Duodenal mucosa (tissue), 2 donors: ENCODE results near the gene STKLD1.
"Not testable (repeated sequence)": the region's sequence is repeated elsewhere in the genome, so short reads cannot be mapped to it uniquely, and the experiment has no call there.

Experiments used
- H3K27ac ChIP-seq: one replicate; pipeline ENCODE4 v1.7.0; 2013; ENCODE audit warnings: low read depth, low read length
- H3K27me3 ChIP-seq, 2 donors: one replicate each; pipeline ENCODE4 v1.7.0; 2013; ENCODE audit warnings: low read length in 2 of 2, control low read depth in 1 of 2; ENCODE audit not compliant: insufficient read depth in 2 of 2, control insufficient read depth in 1 of 2
- H3K36me3 ChIP-seq, 2 donors: one replicate each; pipeline ENCODE4 v1.7.0; 2013; ENCODE audit warnings: low read length in 2 of 2, control low read depth in 1 of 2; ENCODE audit not compliant: insufficient read depth in 2 of 2, control insufficient read depth in 1 of 2
- H3K4me1 ChIP-seq, 2 donors: one replicate each; pipeline ENCODE4 v1.7.0; 2013; ENCODE audit warnings: low read length in 2 of 2, control low read depth in 1 of 2; ENCODE audit not compliant: insufficient read depth in 2 of 2, control insufficient read depth in 1 of 2
- H3K4me3 ChIP-seq, 2 donors: one replicate each; pipeline ENCODE4 v1.7.0; 2013; ENCODE audit warnings: low read length in 2 of 2, low read depth in 1 of 2
- H3K9ac ChIP-seq, 2 donors: one replicate each; pipeline ENCODE4 v1.7.0; 2013; ENCODE audit warnings: low read length in 2 of 2, low read depth in 1 of 2
- H3K9me3 ChIP-seq, 2 donors: one replicate each; pipeline ENCODE4 v1.7.0; 2013; ENCODE audit warnings: low read length in 2 of 2, control low read depth in 1 of 2; ENCODE audit not compliant: control insufficient read depth in 1 of 2

Gene STKLD1

DNA sequence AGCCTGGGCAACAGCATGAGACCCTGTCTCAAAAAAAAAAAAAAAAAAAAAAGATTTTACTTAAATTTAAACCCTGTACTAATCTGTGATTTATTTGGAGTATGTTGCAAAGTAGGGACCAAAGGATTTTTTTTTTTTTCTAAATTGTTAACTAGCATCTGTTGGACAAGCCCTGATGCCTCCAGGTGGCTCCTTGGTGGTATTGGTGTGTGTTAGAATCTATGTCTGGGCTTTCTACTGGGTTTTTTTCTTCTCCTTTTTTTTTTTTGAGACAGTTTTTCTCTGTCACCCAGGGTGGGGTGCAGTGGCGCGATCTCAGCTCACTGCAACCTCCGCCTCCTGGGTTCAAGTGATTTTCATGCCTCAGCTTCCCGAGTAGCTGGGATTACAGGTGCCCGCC, 75.7 kb downstream of the STKLD1 start:
- H3K4me1 ChIP-seq, H3K4me3 ChIP-seq, H3K9ac ChIP-seq, H3K36me3 ChIP-seq, H3K9me3 ChIP-seq, H3K27me3 ChIP-seq, H3K27ac ChIP-seq: not testable (repeated sequence)

DNA sequence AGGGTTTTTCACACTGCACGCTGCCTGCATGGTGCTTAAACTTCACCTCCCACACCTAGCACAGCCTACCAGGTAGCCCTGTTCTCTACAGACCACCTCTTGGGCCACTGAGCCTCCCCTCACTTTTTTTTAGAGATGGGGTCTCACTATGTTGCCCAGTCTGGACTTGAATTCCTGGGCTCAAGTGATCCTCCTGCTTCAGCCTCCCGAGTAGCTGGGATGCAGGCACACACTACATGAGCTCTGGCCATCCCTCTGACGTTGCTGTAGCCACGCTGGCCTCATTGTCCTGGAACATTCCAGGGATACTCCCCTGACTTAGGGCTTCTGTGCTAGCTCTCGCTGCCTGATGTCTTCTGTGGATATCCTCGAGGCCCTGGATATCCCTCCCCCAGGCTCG, 76.4 kb downstream of the STKLD1 start:
- Histone ChIP-seq H3K27ac (no peak overlapping the region), H3K9ac (no peak overlapping the region), H3K36me3 (no peaks in the 10 kb centered on the region), H3K4me3 (no peak overlapping the region), H3K27me3 (no peaks in the 10 kb centered on the region), H3K9me3 (no peaks in the 10 kb centered on the region), H3K4me1 (peaks cover 0 to 5% of the 10 kb centered on the region in 2 donors)

DNA sequence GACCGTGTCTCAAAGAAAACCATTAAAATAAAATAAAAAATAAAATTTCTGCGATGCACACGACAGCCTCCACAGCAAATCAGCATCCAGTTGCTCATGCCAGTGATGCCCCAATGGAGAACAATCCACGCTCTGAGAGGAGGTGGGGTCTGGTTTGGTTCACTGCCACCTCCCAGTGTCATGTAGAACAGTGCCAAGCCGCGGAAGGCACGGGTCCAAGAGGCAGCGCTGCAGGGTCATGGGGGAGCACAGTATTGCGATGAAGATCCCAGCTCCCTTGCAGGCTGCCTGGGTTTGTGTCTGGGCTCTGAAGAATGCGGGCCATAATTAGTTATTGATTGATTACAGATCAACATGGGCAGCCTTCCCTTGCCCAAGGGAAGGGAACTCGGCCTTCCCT, 77.5 kb downstream of the STKLD1 start:
- H3K36me3 ChIP-seq = no peaks in the 10 kb centered on the region
- no peak overlapping the region for H3K27ac ChIP-seq
- no peaks in the 10 kb centered on the region for H3K9me3 ChIP-seq
- H3K4me1 ChIP-seq = peaks cover 0 to 5% of the 10 kb centered on the region in 2 donors
- H3K4me3 ChIP-seq = no peak overlapping the region
- H3K9ac ChIP-seq = no peak overlapping the region
- H3K27me3 ChIP-seq = no peaks in the 10 kb centered on the region

DNA sequence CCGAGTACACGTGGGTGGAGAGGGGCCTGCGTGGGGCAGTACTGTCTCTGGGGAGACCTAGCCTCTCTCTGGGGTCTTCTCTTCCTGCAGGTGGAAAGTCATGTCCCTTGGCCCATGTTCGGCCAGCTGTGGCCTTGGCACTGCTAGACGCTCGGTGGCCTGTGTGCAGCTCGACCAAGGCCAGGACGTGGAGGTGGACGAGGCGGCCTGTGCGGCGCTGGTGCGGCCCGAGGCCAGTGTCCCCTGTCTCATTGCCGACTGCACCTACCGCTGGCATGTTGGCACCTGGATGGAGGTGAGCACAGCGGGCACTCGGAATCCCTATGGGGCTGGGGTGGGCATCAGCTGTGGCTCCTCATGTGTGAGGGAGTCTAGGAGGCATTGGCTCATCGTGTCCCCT, 78.2 kb downstream of the STKLD1 start:
- no peak overlapping the region for H3K9ac ChIP-seq
- no peaks in the 10 kb centered on the region for H3K27me3 ChIP-seq
- no peaks in the 10 kb centered on the region for H3K9me3 ChIP-seq
- H3K4me3 ChIP-seq = no peak overlapping the region
- peaks cover 6 to 7% of the 10 kb centered on the region in 2 donors for H3K4me1 ChIP-seq
- H3K36me3 ChIP-seq = no peaks in the 10 kb centered on the region
- H3K27ac ChIP-seq = no peak overlapping the region

DNA sequence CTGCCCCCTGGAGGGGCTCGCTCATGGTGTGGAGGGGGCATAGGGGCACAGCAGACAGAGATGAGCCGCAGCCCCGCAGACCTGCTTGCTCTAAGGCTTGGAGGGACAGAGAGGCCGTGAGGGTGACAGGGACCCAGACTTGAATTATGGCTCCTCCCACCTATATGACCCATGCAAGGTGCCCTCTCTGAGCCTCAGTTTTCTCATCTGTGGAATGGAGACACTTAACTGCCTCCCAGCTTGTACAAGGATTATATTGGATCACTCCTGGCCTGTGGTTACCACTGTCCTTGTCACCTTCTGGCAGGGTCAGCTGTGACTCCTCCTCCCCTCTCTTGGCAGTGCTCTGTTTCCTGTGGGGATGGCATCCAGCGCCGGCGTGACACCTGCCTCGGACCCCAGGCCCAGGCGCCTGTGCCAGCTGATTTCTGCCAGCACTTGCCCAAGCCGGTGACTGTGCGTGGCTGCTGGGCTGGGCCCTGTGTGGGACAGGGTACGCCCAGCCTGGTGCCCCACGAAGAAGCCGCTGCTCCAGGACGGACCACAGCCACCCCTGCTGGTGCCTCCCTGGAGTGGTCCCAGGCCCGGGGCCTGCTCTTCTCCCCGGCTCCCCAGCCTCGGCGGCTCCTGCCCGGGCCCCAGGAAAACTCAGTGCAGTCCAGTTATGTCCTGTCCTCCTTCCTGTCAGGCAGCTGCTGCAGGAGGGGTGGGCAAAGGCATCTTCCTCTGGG, 78.9 kb downstream of the STKLD1 start:
- H3K27ac ChIP-seq = no peak overlapping the region
- H3K36me3 ChIP-seq = no peaks in the 10 kb centered on the region
- no peaks in the 10 kb centered on the region for H3K9me3 ChIP-seq
- no peak overlapping the region for H3K9ac ChIP-seq
- no peak overlapping the region for H3K4me3 ChIP-seq
- no peaks in the 10 kb centered on the region for H3K27me3 ChIP-seq
- H3K4me1 ChIP-seq = peaks cover 7% of the 10 kb centered on the region in 2 donors
